GM19455 (cell line): ENCODE measurements around the gene OLIG1.

Source experiments
- ATAC-seq: cut with Tn5 transposase; IDR thresholded peaks from one replicate; pipeline ENCODE4 v1.9.1; 2021; ENCODE audit not compliant: unreplicated experiment

Gene OLIG1

GRCh38 chr21:33061233-33061632 is 8.7 kb upstream of the OLIG1 start:
- ATAC-seq = no peak

GRCh38 chr21:33063375-33063883 is 6.5 kb upstream of the OLIG1 start:
- ATAC-seq = no peak

GRCh38 chr21:33063907-33064622 is 5.9 kb upstream of the OLIG1 start:
- ATAC-seq = no peak

GRCh38 chr21:33064623-33065390 is 5.1 kb upstream of the OLIG1 start:
- ATAC-seq = no peak

- ATAC-seq = no peak
Observed at GRCh38 chr21:33067043-33067442, 2.9 kb upstream of the OLIG1 start.

- no peak for ATAC-seq
Observed at GRCh38 chr21:33067457-33067856, 2.5 kb upstream of the OLIG1 start.

DNA sequence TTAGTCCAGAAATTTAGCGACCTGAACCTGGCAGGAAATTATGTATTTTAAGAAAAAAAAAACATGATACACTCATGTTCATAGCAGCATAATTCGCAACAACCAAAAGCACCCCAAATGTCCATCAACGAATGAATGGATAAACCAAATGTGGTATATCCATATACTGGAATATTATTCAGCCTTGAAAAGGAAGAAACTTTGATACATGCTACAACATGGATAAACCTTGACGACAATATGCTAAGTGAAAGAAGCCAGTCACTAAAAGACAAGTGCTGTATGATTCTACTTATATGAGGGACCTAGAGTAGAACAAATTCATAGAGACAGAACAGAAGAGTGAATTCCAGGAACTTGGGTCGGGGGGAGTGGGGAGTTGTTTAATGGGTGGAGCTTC is 698 bp upstream of the OLIG1 start:
- no peak for ATAC-seq

- no peak for ATAC-seq
Observed at GRCh38 chr21:33069645-33069993, 322 bp upstream of the OLIG1 start.

- ATAC-seq = no peak
Observed at GRCh38 chr21:33070744-33070997, 730 bp downstream of the OLIG1 start.

DNA sequence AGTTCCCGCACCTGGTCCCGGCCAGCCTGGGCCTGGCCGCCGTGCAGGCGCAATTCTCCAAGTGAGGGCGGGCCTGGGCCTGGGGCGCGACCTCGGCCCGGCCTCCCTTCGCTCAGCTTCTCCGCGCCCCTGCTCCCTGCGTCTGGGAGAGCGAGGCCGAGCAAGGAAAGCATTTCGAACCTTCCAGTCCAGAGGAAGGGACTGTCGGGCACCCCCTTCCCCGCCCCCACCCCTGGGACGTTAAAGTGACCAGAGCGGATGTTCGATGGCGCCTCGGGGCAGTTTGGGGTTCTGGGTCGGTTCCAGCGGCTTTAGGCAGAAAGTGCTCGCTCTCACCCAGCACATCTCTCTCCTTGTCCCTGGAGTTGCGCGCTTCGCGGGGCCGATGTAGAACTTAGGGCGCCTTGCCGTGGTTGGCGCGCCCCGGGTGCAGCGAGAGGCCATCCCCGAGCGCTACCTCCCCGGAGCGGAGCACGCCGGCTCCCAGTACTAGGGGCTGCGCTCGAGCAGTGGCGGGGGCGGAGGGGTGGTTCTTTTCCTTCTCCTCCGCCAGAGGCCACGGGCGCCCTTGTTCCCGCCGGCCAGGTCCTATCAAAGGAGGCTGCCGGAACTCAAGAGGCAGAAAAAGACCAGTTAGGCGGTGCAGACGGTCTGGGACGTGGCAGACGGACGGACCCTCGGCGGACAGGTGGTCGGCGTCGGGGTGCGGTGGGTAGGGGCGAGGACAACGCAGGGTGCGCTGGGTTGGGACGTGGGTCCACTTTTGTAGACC is 1.2 kb downstream of the OLIG1 start:
- no peak for ATAC-seq

DNA sequence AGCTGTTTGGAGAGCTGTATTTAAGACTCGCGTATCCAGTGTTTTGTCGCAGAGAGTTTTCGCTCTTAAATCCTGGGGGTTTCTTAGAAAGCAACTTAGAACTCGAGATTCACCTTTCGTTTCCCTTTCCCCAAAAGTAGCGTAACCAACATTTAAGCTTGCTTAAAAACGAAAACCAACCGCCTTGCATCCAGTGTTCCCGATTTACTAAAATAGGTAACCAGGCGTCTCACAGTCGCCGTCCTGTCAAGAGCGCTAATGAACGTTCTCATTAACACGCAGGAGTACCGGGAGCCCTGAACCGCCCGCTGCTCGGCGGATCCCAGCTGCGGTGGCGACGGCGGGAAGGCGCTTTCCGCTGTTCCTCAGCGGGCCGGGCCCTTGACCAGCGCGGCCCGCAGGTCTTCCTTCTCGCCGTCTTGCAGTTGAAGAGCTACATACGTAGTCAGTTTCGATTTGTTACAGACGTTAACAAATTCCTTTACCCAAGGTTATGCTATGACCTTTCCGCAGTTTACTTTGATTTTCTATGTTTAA is 1.9 kb downstream of the OLIG1 start:
- ATAC-seq = no peak

GRCh38 chr21:33073636-33074035 is 3.7 kb downstream of the OLIG1 start:
- no peak for ATAC-seq

- no peak for ATAC-seq
Observed at GRCh38 chr21:33075128-33075527, 5.2 kb downstream of the OLIG1 start.

DNA sequence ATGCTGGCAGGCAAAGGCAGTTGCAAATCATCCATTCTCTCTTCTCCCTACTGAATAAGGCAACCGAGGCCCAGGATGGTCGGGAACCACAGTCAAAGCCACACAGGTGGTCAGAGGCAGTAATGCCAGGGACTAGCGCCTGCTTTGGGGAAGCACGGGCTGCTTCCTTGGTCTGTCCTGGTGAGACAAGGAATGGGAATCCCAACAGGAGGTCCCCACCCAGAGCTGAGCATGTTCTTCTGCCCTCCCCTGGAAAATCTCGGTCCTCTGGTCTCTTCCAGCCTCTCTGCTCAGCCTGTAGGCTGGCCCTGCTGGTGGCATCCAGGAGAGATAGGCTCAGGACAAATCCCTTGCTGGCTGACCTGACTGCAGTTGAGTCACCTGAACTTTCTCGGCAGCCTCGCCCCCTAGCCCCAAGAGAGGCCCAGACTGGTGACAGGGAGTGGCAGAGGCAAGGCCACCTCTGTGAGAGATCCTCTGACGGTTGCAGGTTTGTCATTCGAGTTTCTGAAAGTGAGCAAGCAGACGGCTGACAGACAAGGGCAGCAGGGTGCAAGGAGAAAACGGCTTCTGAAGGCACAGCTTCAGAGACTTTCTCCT is 5.8 kb downstream of the OLIG1 start:
- no peak for ATAC-seq

GRCh38 chr21:33076600-33077329 is 6.8 kb downstream of the OLIG1 start:
- ATAC-seq = no peak

DNA sequence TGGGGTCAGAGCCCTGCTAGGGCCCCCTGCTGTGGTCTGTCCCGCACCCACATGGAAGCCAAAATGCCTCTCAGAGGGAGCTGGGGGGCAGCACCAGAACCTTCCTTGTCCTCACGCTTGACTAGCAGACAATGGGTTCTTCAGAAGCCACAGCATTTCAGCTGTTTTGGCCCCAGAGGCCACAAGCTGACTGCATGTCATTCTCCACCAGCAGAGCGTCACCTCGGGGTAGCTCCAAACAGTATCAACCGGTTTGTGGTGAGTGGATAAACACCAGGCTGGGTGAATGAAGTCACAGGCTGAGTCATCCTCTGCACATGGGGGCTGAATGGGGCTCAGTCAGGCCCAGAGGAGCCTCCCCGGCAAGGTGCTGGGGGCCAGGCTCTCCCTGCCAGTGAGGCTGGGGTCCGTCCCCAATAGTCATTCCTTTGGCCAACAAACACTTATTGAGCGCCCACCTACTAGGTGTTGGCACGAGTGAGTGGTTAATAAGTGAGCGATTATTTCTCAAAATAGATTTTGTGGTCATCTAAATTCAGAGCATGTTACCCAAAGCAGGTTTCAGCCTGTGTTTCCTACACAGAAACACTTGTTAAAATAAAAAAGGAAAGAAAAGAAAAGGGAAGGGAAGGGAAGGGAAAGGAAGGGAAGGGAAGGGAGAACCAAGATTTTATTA is 9.1 kb downstream of the OLIG1 start:
- ATAC-seq = peak; percentile 82

DNA sequence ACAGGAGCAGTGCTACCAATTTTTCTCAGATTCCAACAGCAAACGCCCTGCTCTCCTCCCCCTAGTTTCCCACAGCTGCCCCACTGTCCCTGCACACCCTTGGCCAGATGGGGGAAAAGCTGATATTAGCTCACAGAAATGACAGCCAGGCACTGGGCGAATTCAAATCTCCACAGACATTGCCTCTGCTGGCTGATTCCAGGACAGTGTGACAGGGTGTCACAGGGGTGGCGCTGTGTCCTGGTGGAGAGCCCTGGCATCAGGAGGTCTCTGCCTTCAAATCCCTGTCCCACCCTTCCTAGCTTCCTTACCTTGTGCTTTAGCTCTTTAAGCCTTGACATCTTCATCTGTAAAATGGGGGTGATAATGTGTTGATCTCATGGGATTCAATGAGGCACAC is 10.4 kb downstream of the OLIG1 start:
- ATAC-seq = no peak

- no peak for ATAC-seq
Observed at GRCh38 chr21:33080776-33081175, 10.8 kb downstream of the OLIG1 start.

- ATAC-seq = no peak
Observed at GRCh38 chr21:33088384-33088783, 18.4 kb downstream of the OLIG1 start.
